Breast epithelium (tissue), 4 donors: ENCODE results near the gene KHK. TPM values are rescaled to one million over a fixed set of nuclear protein-coding genes. Genes with fewer than 3 reads are reported as not detected.
A peak's percentile ranks its signal among the peaks of the same experiment; 100 is the strongest.

Experiments
- DNase-seq, 2 donors: peaks; one replicate each; pipeline ENCODE4 v3.0.0-alpha.2; 2019; ENCODE audit warnings: low spot score in 2 of 2
- H3K27ac ChIP-seq, 2 donors: fragments of 200-600 bp; sonication (generic) in 1 of 2; one replicate each; pipeline ENCODE4 v1.5.1; 2016 to 2019; ENCODE audit warnings: mild to moderate bottlenecking in 1 of 2
- H3K27me3 ChIP-seq, 2 donors: fragments of 200-600 bp; sonication (generic) in 1 of 2; one replicate each; pipeline versions ENCODE4 v1.5.1 to v1.6.0; 2017 to 2019; ENCODE audit warnings: control low read depth in 1 of 2, mild to moderate bottlenecking in 1 of 2
- H3K36me3 ChIP-seq: fragments of 200-600 bp; one replicate; pipeline ENCODE4 v1.5.1; 2019
- H3K4me1 ChIP-seq, 2 donors: fragments of 200-600 bp; sonication (generic); one replicate each; pipeline ENCODE4 v1.5.1; 2016 to 2019; ENCODE audit warnings: control low read depth in 1 of 2
- H3K4me3 ChIP-seq, 3 donors: fragments of 200-600 bp; sonication (generic); 1 replicate in 2 of 3; 2 replicates in 1 of 3; pipeline ENCODE4 v1.5.1; 2016 to 2019; ENCODE audit warnings: mild to moderate bottlenecking in 3 of 3, moderate library complexity in 2 of 3
- H3K9me3 ChIP-seq, 2 donors: fragments of 200-600 bp; sonication (generic) in 1 of 2; one replicate each; pipeline ENCODE4 v1.5.1; 2016 to 2019; ENCODE audit warnings: control low read depth in 1 of 2
- CTCF ChIP-seq, 3 donors: fragments of 450-650 bp; IDR thresholded peaks; one replicate each; pipeline ENCODE4 v1.5.1; 2016 to 2017; ENCODE audit warnings: antibody characterized with exemption in 3 of 3, mild to moderate bottlenecking in 3 of 3, moderate library complexity in 3 of 3
- POLR2A ChIP-seq: fragments of 450-650 bp; IDR thresholded peaks from one replicate; pipeline ENCODE4 v1.6.1; 2016; ENCODE audit warnings: antibody characterized with exemption, mild to moderate bottlenecking, moderate library complexity
- POLR2AphosphoS5 ChIP-seq, 3 donors: sonication (generic); formaldehyde crosslinking; IDR thresholded peaks; one replicate each; pipeline ENCODE4 v1.6.1; 2017; ENCODE audit warnings: antibody characterized with exemption in 3 of 3
- intact Hi-C: fragments of 100-400 bp; cut with DNase I; formaldehyde crosslinking; loops from one replicate; pipeline ENCODE4 v1.15.1; 2023; ENCODE audit warnings: low total_unique reads
- total RNA-seq, 3 donors: library from RNA; depleted of rRNA; stranded (reverse); fragments of >200 nt; gene quantifications; one replicate each; pipeline ENCODE4 v1.1.0, GENCODE V29; 2016

KHK gene
- total RNA-seq, 3 donors from 2014 or later = 2.2 to 4.1 (median 3.6) TPM

GRCh38 chr2:27094353-27094984 is 7.9 kb downstream of the KHK start:
- no peaks in the 10 kb centered on the region for H3K27me3 ChIP-seq
- no peak overlapping the region for H3K4me3 ChIP-seq
- no peak overlapping the region for H3K27ac ChIP-seq
- TF ChIP-seq CTCF (IDR thresholded peaks at IDR 0.05) (no peak), POLR2A (no peak), POLR2AphosphoS5 (IDR thresholded peaks at IDR 0.05) (no peak)
- H3K9me3 ChIP-seq = no peaks in the 10 kb centered on the region
- DNase-seq = no peak
- peaks cover 0 to 4% of the 10 kb centered on the region in 2 donors for H3K4me1 ChIP-seq
- no peaks in the 10 kb centered on the region for H3K36me3 ChIP-seq
- intact Hi-C loops = loop anchor here (2.0 to 10.0 kb wide), 2 partner anchors 34 to 210 kb away; partner anchors contain the start of gene UCN

GRCh38 chr2:27095427-27095744 is 8.8 kb downstream of the KHK start:
- Histone ChIP-seq H3K4me3 (no peak overlapping the region), H3K36me3 (no peaks in the 10 kb centered on the region), H3K27ac (no peak overlapping the region), H3K4me1 (peaks cover 0 to 4% of the 10 kb centered on the region in 2 donors), H3K9me3 (no peaks in the 10 kb centered on the region), H3K27me3 (no peaks in the 10 kb centered on the region)
- no peak for DNase-seq
- TF ChIP-seq POLR2A (no peak), CTCF (IDR thresholded peaks at IDR 0.05) (no peak), POLR2AphosphoS5 (IDR thresholded peaks at IDR 0.05) (no peak)
- intact Hi-C loops = loop anchor here (2.0 to 10.0 kb wide), 2 partner anchors 33 to 209 kb away; partner anchors contain the start of gene UCN

GRCh38 chr2:27095745-27096651 is 9.4 kb downstream of the KHK start:
- intact Hi-C loops = loop anchor here (2.0 to 10.0 kb wide), 2 partner anchors 33 to 209 kb away; partner anchors contain the start of gene UCN
- H3K4me3 ChIP-seq = peak overlapping the region; percentile 19 to 56 (median 40)
- TF ChIP-seq POLR2AphosphoS5 (IDR thresholded peaks at IDR 0.05) (no peak), CTCF (IDR thresholded peaks at IDR 0.05) (no peak), POLR2A (no peak)
- H3K36me3 ChIP-seq = no peaks in the 10 kb centered on the region
- DNase-seq = no peak
- no peaks in the 10 kb centered on the region for H3K27me3 ChIP-seq
- H3K27ac ChIP-seq = no peak overlapping the region
- no peaks in the 10 kb centered on the region for H3K9me3 ChIP-seq
- peaks cover 0 to 4% of the 10 kb centered on the region in 2 donors for H3K4me1 ChIP-seq

GRCh38 chr2:27096748-27097297 is 10.3 kb downstream of the KHK start:
- Histone ChIP-seq H3K27me3 (no peaks in the 10 kb centered on the region), H3K4me1 (peaks cover 0 to 4% of the 10 kb centered on the region in 2 donors), H3K9me3 (no peaks in the 10 kb centered on the region), H3K27ac (no peak overlapping the region), H3K36me3 (no peaks in the 10 kb centered on the region), H3K4me3 (no peak overlapping the region)
- no peak for DNase-seq
- TF ChIP-seq POLR2AphosphoS5 (IDR thresholded peaks at IDR 0.05) = no peak
- no peak for TF ChIP-seq CTCF (IDR thresholded peaks at IDR 0.05)
- TF ChIP-seq POLR2A = no peak
- intact Hi-C loops = loop anchor here (10.0 kb wide), 1 partner anchor 208 kb away; the partner anchor contains the start of gene UCN
